Esophagus squamous epithelium (tissue), 4 donors: Measurements from ENCODE around the gene FAM32A.

Source experiments
- POLR2A ChIP-seq, 4 donors: fragments of 450-650 bp; IDR thresholded peaks; one replicate each; pipeline ENCODE4 v1.6.1; 2017; ENCODE audit warnings: antibody characterized with exemption in 4 of 4, mild to moderate bottlenecking in 4 of 4, moderate library complexity in 3 of 4
- TF ChIP-seq, protein P1 (sequence below), 6 experiments: fragments of 450-650 bp in 4 of 6; fragments of 200-600 bp in 2 of 6; sonication (generic) in 2 of 6; IDR thresholded peaks; one replicate each; pipeline ENCODE4 v1.5.1; 2016 to 2019; ENCODE audit warnings: antibody characterized with exemption in 6 of 6, mild to moderate bottlenecking in 4 of 6, moderate library complexity in 4 of 6

DNA sequence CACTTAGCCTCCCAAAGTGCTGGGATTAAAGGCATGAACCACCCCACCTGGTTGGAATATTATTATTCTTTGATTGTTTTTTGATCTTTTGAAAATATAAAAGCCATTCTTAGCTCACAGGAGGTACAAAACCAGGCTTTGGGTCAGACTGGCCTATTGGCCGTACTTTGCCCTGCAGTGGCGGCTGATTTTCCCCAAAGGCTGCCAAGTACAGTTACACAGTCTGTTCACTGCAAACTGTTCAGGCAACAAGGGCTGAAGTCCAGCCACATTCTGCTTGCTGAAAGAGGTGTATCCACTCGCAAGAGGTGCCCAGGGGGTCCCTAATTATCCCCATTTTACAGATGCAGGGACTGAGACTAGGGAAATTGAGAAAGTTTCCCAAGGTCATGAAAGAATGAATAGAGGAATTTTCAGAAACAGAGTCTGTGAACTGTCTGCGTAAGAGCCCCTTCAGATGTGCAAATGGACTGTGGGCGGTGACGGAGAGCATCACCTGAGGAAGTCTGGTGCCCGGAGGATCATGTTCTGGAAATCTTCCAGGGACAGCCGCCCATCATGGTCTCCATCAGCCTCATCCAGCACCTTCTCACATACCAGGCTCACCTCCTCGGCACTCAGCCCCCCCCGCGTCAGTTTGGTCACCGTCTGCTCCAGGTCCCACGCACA, 20.9 kb upstream of the FAM32A start:
- TF ChIP-seq, protein P1, sequence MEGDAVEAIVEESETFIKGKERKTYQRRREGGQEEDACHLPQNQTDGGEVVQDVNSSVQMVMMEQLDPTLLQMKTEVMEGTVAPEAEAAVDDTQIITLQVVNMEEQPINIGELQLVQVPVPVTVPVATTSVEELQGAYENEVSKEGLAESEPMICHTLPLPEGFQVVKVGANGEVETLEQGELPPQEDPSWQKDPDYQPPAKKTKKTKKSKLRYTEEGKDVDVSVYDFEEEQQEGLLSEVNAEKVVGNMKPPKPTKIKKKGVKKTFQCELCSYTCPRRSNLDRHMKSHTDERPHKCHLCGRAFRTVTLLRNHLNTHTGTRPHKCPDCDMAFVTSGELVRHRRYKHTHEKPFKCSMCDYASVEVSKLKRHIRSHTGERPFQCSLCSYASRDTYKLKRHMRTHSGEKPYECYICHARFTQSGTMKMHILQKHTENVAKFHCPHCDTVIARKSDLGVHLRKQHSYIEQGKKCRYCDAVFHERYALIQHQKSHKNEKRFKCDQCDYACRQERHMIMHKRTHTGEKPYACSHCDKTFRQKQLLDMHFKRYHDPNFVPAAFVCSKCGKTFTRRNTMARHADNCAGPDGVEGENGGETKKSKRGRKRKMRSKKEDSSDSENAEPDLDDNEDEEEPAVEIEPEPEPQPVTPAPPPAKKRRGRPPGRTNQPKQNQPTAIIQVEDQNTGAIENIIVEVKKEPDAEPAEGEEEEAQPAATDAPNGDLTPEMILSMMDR (IDR thresholded peaks at IDR 0.05): no peak
- TF ChIP-seq POLR2A (IDR thresholded peaks at IDR 0.05): no peak
